Activated CD4-positive, alpha-beta T cell treated with anti-CD3 and anti-CD28 coated beads, Interleukin-2, amount 10 ng/mL, durations not matched to agents 24 days and 14 days (primary cell): ENCODE results near the gene MBTPS1. TPM values are rescaled to one million over a fixed set of nuclear protein-coding genes. Genes with fewer than 3 reads are reported as not detected.

ENCODE experiments used
- DNase-seq: peaks from one replicate; pipeline ENCODE4 v3.0.0; 2022
- H3K27ac Mint-ChIP-seq: one replicate; pipeline ENCODE4 v1.8.0; 2022; ENCODE audit warnings: mild to moderate bottlenecking, mixed read lengths
- H3K27me3 Mint-ChIP-seq: one replicate; pipeline ENCODE4 v1.8.0; 2022; ENCODE audit warnings: mixed read lengths
- H3K36me3 Mint-ChIP-seq: one replicate; pipeline ENCODE4 v1.8.0; 2022; ENCODE audit warnings: low read depth, mild to moderate bottlenecking, mixed read lengths
- H3K4me1 Mint-ChIP-seq: one replicate; pipeline ENCODE4 v1.8.0; 2021; ENCODE audit warnings: mixed read lengths
- H3K4me3 Mint-ChIP-seq: one replicate; pipeline ENCODE4 v1.8.0; 2022; ENCODE audit warnings: mild to moderate bottlenecking, moderate library complexity, mixed read lengths
- H3K9me3 Mint-ChIP-seq: one replicate; pipeline ENCODE4 v1.8.0; 2021; ENCODE audit warnings: mixed read lengths
- intact Hi-C: fragments of 100-400 bp; cut with micrococcal nuclease; formaldehyde crosslinking; loops from one replicate; pipeline ENCODE4 v1.15.1; 2023
- total RNA-seq: library from RNA; stranded (reverse); gene quantifications from 2 replicates; pipeline ENCODE4 v1.2.3, GENCODE V29; 2022

MBTPS1 gene
- total RNA-seq, 1 donor from 2014 or later = 52.3 TPM

DNA sequence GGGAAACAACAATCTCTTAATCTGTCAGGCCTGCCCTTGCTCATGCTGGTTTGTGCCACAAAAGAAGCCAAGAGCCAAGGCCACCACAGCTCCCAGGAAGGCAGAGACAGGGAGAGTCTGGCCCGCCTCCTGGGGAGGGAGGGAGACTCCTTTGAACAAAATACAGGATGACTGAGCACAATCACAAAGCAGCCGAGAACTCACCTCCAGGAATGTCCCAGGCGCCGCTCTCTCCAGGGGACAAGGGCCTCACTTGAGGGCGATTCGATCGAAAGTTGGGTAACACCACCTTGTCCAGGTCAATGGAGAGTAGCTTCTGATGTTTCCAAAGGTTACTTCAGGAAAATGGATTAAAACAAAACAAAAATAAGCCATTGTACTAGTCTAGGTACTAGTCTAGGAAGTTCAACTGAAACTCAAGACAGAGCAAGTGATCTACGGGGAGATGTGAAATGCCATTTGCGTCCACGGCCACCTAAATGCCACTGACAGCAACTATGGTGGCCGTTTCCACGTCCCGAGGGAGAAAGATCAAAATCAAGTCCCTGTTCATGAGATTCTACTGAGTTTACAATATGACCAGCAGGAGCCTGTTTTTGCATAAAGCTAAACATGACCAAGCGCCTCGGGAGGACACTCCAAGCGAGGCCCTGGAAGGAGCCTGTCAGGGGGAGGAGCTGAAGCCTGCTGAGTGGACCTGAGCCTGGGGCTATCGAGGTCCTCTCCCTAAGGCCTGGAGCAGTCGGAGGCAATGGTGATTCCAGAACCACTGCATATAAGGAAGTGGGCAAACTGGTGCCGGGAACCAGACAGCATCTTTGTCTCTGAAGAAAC, 60.7 kb downstream of the MBTPS1 start:
- Mint-ChIP-seq H3K36me3 (peaks cover 53% of the 10 kb centered on the region), H3K9me3 (no peaks in the 10 kb centered on the region), H3K4me3 (no peak overlapping the region), H3K27me3 (no peaks in the 10 kb centered on the region), H3K4me1 (no peaks in the 10 kb centered on the region), H3K27ac (no peak overlapping the region)
- no peak for DNase-seq
- intact Hi-C loops = no loop called here

DNA sequence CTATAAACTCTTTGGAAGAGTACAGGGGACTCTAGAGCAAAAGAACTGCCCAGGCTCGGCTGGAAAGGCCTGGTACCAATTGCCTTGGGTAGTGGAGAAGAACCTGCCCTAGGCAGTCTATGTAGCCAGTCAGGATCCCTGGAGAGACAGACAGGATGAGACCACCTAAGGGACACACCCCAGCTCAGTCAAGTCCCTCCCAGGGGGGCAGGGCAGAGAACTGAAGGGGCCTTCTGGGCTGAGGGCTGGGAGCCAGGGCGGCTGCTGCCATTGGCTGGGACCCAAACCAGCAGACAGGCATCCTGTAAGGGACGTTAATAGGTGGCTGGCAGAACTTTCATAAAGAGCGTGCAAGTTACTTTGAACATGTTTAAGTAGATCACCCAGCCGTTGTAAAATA, 61.4 kb downstream of the MBTPS1 start:
- no peak for DNase-seq
- Mint-ChIP-seq H3K9me3 (no peaks in the 10 kb centered on the region), H3K4me1 (no peaks in the 10 kb centered on the region), H3K27ac (no peak overlapping the region), H3K4me3 (no peak overlapping the region), H3K27me3 (no peaks in the 10 kb centered on the region), H3K36me3 (peaks cover 51% of the 10 kb centered on the region)
- intact Hi-C loops = no loop called here

GRCh38 chr16:84054916-84055315, 61.8 kb downstream of the MBTPS1 start:
- Mint-ChIP-seq H3K27me3 (no peaks in the 10 kb centered on the region), H3K4me1 (no peaks in the 10 kb centered on the region), H3K36me3 (peaks cover 47% of the 10 kb centered on the region), H3K27ac (no peak overlapping the region), H3K4me3 (no peak overlapping the region), H3K9me3 (no peaks in the 10 kb centered on the region)
- intact Hi-C loops = no loop called here
- no peak for DNase-seq

DNA sequence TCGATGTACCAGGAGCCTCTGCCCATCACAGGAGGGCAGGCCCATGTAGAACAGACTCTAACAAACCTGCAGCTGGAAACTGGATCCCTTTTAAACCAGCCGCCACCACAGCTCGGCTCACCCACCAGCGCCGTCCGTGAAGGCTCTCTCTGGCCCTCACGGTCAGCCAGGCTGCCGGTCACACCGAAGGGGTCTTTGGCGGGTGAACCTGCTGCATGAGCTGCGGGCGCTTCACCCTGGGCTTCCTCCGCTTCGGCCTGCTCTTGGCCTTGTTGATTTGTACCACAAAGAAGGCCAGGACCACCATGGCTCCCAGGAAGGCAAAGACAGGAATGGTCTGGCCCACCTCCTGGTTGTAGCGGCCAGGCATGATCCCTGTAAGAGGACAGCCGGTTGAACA, 62.5 kb downstream of the MBTPS1 start:
- H3K36me3 Mint-ChIP-seq = peaks cover 46% of the 10 kb centered on the region
- no peak for DNase-seq
- H3K4me3 Mint-ChIP-seq = no peak overlapping the region
- no peaks in the 10 kb centered on the region for H3K4me1 Mint-ChIP-seq
- intact Hi-C loops = no loop called here
- H3K27me3 Mint-ChIP-seq = no peaks in the 10 kb centered on the region
- H3K9me3 Mint-ChIP-seq = no peaks in the 10 kb centered on the region
- H3K27ac Mint-ChIP-seq = no peak overlapping the region

DNA sequence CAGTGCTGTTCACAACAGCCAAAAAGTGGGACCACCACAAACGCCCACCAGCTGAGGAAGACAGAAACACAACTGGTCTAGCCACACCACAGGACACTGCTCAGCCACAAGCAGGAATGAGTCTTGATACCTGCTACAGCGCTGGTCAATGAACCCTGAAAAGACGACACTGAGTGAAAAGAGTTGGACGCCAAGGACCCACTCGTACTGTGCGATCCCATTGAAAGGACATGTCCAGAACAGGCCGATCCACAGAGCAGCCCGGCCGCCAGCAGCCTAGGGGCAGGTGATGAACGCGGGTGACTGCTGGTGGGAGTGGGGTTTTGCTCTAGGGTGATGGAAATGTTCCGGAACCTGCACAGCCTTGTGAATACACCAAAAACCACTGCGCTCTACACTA, 63.5 kb downstream of the MBTPS1 start:
- Mint-ChIP-seq H3K27me3 (no peaks in the 10 kb centered on the region), H3K4me3 (no peak overlapping the region), H3K4me1 (no peaks in the 10 kb centered on the region), H3K9me3 (no peaks in the 10 kb centered on the region), H3K36me3 (peaks cover 42% of the 10 kb centered on the region), H3K27ac (no peak overlapping the region)
- intact Hi-C loops = no loop called here
- no peak for DNase-seq

DNA sequence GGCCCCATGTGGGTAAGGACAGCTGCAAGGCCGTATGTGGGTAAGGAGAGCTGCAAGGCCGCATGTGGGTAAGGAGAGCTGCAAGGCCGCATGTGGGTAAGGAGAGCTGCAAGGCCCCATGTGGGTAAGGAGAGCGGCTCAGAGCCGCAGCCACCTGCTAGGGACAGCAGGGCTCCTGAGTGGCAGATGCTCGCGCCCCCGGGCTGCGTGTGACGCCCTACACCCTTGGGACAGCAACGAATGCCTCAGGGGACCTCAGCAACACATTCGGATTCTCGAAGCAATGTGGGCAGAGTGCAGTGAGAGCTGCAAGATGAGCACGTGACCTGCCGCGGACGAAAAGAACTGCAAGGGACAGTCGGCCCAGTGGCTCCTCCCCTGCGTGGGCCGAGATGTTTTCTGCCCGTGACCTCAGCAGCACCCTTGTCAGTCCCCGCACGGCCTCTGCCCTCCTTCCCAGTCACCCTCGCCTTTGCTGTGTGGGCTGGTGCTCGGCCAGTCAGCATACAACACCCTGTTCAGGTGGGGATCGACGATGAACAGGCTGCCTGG, 64.6 kb downstream of the MBTPS1 start:
- intact Hi-C loops = no loop called here
- Mint-ChIP-seq H3K27me3 (no peaks in the 10 kb centered on the region), H3K9me3 (no peaks in the 10 kb centered on the region), H3K27ac (no peak overlapping the region), H3K36me3 (peaks cover 32% of the 10 kb centered on the region), H3K4me1 (no peaks in the 10 kb centered on the region), H3K4me3 (no peak overlapping the region)
- DNase-seq = no peak

GRCh38 chr16:84050316-84050715, 66.4 kb downstream of the MBTPS1 start:
- H3K9me3 Mint-ChIP-seq = no peaks in the 10 kb centered on the region
- no peak for DNase-seq
- intact Hi-C loops = no loop called here
- no peak overlapping the region for H3K4me3 Mint-ChIP-seq
- H3K36me3 Mint-ChIP-seq = peaks cover 22% of the 10 kb centered on the region
- no peaks in the 10 kb centered on the region for H3K4me1 Mint-ChIP-seq
- H3K27me3 Mint-ChIP-seq = no peaks in the 10 kb centered on the region
- no peak overlapping the region for H3K27ac Mint-ChIP-seq

DNA sequence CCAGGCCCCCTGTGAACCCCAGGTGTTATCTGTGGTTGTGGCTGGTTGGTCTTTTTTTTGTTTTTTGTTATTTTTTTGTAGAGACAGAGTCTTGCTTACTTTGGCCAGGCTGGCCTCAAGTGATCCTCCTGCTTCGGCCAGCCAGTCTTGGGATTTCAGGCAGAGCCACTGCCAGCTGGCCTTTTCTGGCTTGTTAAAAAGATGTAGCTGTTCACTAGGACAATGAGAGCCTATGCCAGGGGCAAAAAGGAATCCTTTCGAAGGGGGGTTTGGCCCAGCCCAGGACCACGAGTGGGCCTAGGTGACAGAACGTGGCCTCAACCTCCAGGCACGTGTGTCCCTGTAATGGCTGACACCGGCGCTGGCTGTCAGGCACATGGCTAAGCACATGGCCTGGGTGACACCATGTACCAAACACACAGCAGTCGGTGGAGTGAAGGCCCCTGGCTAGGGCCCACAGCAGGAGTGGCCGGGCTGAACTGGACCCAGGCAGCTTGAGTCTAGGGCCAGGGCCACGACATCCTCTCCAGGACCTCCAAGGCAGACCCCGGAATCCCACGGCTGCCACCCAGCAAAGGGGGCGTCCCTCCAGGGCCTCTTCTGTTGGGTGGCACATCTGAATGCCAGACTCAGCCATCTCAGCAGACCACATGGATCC, 67.2 kb downstream of the MBTPS1 start:
- DNase-seq = no peak
- Mint-ChIP-seq H3K4me1 (no peaks in the 10 kb centered on the region), H3K27ac (no peak overlapping the region), H3K4me3 (no peak overlapping the region), H3K9me3 (no peaks in the 10 kb centered on the region), H3K36me3 (peaks cover 19% of the 10 kb centered on the region), H3K27me3 (peaks cover under 1% of the 10 kb centered on the region)
- intact Hi-C loops = no loop called here

GRCh38 chr16:84048871-84049270, 67.9 kb downstream of the MBTPS1 start:
- H3K27ac Mint-ChIP-seq = no peak overlapping the region
- intact Hi-C loops = no loop called here

GRCh38 chr16:84048270-84048669, 68.5 kb downstream of the MBTPS1 start:
- Mint-ChIP-seq H3K27ac (no peak overlapping the region), H3K4me1 (no peaks in the 10 kb centered on the region), H3K9me3 (no peaks in the 10 kb centered on the region), H3K36me3 (peaks cover 12% of the 10 kb centered on the region), H3K27me3 (peaks cover 13% of the 10 kb centered on the region), H3K4me3 (no peak overlapping the region)
- intact Hi-C loops = no loop called here
- no peak for DNase-seq

More at GRCh38 chr16:84048871-84049270, 67.9 kb downstream of the MBTPS1 start:
- Mint-ChIP-seq H3K4me1 (no peaks in the 10 kb centered on the region), H3K36me3 (peaks cover 16% of the 10 kb centered on the region), H3K9me3 (no peaks in the 10 kb centered on the region), H3K4me3 (no peak overlapping the region), H3K27me3 (peaks cover 7% of the 10 kb centered on the region)
- DNase-seq = no peak

DNA sequence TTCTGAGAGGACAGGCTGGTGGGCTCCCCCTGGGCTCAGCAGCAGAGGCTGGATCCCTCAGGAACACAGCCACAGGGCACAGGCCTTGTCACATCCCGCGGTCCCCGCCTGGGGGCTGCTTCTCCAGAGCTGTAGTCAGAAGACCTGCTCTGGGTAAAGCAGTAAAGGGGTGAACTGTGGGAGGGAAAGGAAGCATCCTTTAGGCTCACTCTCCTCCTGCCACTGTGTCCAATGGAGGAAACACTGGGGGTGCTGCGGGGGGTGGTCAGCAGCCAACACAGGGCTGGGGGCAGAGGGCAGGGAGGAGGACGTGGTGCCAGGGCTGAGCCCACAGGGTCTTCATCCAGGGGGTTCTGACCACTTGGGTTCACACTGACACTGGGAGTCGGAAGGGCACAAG, 69.1 kb downstream of the MBTPS1 start:
- Mint-ChIP-seq H3K36me3 (peaks cover 5% of the 10 kb centered on the region), H3K27ac (no peak overlapping the region), H3K4me3 (no peak overlapping the region), H3K27me3 (peaks cover 17% of the 10 kb centered on the region), H3K9me3 (no peaks in the 10 kb centered on the region), H3K4me1 (no peaks in the 10 kb centered on the region)
- DNase-seq = no peak
- intact Hi-C loops = no loop called here

GRCh38 chr16:84047206-84047605, 69.5 kb downstream of the MBTPS1 start:
- H3K27ac Mint-ChIP-seq = no peak overlapping the region
- H3K27me3 Mint-ChIP-seq = peaks cover 19% of the 10 kb centered on the region
- no peaks in the 10 kb centered on the region for H3K9me3 Mint-ChIP-seq

DNA sequence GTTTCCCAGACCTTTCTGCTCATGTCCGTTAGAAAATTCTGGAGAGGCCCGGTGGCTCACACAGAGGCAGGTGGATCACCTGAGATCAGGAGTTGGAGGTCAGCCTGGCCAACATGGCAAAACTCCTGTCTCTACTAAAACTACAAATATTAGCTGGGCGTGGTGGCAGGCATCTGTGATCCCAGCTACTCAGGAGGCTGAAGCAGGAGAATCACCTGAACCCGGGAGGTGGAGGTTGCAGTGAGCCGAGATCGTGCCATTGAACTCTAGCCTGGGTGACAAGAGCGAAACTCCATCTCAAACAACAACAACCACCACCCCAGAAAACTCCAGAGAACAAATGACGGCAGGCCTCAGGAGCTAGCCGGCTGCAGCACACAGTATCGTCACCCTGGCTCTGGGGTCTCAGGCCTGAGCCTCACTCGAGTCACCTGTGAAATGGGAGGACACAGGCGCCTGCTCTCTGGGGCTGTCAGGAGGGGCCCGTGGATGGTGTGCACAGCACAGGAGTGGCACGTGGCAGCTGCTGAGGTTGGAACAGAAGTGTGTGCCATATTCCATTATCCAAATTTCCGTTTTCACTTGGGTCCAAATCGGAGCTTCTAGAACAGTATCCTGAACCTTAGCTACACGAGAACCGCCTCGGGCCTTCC, 70.8 kb downstream of the MBTPS1 start:
- DNase-seq = no peak
- Mint-ChIP-seq H3K4me3 (no peak overlapping the region), H3K27me3 (peaks cover 22% of the 10 kb centered on the region), H3K9me3 (no peaks in the 10 kb centered on the region), H3K4me1 (no peaks in the 10 kb centered on the region), H3K36me3 (no peaks in the 10 kb centered on the region), H3K27ac (no peak overlapping the region)
- intact Hi-C loops = no loop called here

More at GRCh38 chr16:84047206-84047605, 69.5 kb downstream of the MBTPS1 start:
- Mint-ChIP-seq H3K4me3 (no peak overlapping the region), H3K4me1 (no peaks in the 10 kb centered on the region), H3K36me3 (peaks cover 1% of the 10 kb centered on the region)
- DNase-seq = no peak
- intact Hi-C loops = no loop called here
